Suppressor macrophage treated with lipopolysaccharide for 4 hours (primary cell): Measurements from ENCODE around the gene FLRT2.

ENCODE experiments used
- DNase-seq: peaks from one replicate; pipeline ENCODE4 v3.0.0-alpha.2; 2020

The FLRT2 gene

DNA sequence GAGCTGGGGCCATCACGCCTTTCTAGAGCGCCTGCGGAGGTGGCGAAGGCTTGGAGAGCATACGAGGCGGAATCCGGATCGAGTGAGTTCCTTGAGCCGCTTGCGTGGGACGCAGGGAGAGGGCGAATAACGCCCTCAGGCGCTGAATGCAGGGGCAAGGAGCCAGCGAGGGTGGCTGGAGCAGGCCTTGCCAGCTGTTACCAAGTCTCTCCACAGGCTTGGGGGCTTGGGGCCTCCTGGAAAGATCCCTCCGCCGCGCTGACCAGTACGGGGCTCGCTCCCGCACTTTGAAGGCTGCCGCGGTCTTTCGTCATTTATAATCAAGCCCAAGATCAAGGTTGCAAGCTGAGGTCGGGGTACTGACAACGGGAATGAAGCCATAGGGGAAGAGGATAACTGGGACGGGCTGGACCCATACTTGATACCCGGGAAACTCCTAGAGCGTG is 1.2 kb downstream of the FLRT2 start:
- DNase-seq: peak; percentile 19

DNA sequence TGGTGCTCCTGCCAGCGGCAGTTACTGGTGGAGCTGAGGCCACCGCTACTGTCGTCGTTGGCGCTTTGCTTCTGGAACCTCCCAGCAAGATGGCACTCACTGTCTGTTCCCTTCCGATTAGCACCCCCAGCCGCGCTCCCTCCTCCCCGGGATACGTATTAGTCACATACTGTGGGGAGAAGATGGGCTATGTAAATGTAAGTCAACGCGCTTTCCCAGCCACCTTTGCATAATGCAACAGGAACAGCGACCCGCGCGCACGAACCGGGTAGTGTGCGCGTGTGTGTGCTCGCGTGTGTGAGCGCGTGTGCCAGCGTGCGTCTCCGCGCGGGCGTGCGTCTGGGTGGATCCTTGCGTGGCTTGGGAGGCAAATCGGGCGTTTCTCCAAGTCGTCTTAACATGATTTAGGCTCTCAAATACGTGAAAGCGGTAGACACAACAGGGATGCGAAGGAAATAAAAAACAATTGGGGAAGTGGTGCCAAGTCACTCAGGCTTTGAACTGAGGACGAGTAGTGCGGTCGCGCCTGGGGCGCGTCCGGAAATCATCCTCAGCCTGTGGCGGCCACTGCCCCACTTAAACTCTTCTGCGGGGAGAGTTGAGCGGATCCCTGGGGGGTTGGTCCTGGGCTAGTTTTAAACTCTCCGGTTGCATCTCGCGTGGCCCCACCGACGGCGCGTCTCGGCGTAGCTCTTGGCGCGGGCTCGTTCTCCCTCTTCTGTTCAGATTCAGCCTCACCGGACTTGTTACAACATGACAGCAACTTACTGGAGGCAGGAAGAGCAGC is 1.8 kb downstream of the FLRT2 start:
- DNase-seq: peak; percentile 59

DNA sequence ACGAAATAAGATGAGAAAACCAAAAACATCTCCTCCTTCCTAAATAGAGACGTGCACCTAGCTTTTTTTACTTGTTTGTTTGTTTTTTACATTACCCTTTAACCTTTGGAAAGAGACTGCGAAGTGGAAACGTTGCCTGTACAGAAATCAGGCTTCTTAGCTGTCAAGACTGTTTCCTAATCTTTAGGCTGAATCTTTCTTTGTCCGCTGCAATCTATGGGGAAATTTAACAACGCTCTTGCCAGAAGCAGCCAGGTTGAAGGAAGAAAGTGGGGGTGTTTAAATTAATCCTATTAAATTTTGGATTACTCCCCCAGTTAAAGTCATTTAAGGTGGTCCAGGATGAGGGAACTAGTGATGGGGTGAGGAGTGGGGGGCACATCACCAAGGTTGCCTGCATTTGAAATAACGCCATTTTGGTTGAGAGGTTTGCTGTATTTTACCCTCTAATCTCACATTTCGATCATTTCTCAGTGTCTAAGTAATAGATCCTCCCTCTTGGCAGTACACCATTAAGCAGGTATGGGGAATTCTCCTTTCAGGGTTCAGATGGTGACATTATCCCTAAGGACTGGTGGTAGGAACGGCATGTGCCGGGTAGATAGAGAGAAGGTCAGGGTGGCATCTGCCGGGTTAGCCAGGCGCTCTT is 2.6 kb downstream of the FLRT2 start:
- no peak for DNase-seq

DNA sequence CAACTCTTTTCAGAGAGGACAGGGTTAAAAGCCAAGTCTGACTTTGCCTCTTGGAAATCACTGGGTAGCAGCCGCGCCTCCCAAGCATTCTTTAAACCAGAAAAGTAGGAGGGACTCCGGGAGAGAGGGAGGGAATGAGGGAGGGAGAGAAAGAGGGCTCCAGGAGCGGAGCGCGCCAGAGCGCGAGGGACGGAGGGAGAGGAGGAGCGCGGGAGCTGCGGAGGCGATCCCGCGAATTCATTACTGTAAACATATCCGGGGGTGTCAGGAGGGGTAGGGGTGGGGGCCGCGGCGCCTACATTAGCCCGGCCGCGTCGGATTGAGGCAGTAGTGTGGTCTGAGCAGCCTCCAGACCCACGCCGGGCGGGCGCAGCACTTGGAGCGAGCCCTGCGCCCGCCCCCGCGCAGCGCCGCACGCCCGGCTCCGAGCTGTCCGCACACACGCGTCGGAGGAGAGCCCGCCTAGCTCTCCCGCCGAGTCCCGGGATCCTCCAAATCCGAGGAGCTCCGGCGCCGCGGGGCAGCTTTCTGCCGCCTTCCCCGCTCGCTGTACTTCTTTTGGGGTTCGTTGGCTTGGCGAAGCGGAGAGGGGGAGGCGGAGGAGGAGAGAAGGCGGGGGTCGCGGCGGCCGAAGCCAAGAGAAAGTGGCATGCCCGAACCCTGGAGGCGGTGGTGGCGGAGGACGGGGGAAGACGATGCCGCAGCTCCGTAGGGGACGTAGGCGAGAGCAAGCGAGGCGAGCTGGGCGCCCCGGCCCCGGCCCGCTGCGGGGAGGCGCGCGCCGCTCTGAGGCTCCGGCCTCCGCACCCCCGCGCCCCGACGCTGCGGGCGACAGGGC is 3.3 kb downstream of the FLRT2 start:
- DNase-seq: peak; percentile 50

DNA sequence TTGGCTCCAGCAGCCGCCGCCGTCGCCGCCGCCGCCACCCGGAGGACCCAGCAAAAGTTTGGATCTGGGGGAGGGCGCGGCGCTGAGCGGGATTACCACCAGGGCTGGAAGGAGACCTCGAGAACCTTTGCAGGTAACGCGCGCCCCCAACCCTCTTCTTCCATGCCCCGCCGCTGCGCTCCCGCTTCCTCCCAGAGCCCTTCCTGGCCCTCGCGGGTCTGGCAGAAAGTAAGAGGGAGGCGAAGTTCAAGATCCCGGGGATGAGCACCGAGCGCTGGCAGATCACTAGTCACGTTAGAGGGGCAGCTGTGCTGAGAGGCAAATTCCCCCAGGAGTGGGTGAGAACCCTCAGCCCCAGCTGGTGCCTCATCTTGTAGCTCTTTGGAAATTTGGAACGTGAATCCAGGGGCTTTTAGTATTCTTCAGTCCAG is 3.9 kb downstream of the FLRT2 start:
- peak; percentile 9 for DNase-seq

DNA sequence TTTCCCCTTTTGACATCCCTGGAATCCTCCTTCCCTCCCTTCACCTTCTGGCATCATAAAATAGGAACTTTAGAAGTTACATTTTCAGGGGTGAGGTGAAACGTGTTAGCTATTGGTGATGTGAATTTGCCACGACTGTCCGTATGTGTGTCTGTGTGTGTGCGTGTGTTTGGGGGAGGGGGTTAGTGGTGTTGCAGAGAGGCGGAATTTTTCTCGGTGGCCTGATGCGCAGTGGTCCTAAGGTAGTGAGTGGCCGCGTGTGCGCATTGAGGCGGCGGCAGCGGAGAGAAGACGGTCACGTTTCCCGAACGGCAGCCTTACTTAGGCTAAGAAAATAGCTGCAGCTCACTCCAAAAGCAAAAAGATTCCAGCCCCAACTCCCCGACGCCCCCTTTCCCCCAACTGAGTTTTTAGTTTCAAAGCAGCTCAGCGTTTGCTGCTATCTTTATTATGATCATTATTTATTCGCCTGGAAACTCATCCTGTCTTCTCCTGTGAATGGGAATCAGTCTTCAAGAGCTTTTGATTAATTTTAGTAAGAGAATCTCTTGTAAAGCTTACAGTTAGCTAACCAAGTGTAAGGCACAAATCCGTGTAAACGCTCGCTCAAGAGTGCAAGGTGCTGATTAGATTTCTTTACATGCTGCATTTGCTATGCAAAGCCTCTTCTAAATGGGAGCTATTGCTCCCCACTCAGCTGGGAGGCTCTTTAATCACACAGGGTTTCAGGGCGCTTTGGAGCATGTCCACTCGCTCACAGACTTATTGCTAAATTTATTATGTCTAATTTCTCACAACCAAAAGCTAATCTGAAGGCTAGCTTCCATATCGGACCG is 4.7 kb downstream of the FLRT2 start:
- peak; percentile 6 for DNase-seq

DNA sequence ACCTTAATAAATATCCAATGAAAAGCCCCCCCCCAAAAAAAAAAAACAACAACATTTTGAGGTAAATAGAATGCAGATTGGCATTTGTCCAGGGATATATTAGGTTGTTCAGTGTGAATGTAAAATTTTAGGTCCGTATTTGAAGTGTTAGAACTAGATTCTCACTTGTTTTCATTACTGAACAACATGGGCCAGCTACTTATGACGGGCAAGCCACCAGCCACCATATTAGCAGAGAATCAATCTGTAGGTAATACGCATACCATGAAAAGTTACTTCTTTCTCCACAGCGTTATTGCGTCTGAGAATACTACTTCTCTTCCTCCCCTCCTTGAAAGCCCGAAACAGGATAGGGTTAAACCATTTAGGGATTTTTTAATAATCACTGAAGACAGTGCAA is 5.4 kb downstream of the FLRT2 start:
- no peak for DNase-seq

DNA sequence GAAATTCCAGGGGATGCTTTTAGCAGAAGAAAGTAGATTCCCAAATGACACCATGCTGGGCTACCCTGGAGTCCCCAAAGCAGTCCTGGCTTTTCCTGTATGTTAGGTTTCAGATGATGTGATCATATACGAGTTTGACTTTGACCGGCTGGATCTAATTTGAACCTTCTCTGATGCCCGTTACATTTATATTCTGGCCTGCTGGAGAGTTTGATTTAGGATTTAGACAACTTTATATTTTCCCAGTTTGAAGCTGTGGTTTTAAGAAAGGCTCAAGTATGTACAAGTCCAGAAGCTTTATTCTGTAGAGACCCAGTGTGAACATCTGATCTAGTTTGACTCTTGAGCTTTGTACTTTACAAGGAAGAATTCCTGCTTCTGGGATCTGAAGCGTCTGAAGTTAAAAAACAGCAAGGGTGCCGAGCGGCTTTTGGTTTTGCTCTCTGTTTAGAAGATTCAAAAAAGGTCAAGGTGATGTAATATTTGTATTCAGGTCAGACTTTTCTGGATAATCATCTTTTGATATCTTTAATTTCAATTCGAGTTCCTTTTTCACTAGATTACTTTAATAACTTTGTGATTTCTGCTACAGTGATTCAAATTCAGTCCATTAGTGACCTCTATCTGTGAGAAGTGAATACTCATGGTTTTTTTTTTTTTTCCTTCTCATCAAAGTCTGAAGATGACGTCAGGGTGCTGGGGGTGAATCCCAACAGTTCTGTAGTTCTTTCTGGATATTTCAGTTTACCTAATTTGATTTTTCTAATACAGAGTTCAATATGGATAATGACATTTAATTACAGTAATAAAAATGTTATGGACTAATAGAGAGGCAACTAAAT is 6.3 kb downstream of the FLRT2 start:
- peak; percentile 64 for DNase-seq

DNA sequence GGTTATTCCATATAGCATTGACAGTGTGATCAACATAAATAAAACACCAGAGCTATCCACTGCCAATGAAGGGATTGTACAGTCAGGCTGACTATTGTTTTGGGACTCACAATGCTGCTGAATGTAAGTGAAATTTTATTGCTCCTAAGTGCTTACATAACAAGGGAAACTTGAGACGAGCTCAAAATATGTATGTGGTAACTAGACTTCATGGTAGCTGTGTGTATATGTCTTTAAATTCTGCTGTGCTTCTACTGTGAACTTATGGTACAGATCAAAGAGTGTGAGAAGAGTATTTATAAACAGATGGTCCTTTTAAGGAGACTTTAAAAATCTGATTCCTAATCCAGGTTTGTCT is 6.9 kb downstream of the FLRT2 start:
- DNase-seq: peak; percentile 16

DNA sequence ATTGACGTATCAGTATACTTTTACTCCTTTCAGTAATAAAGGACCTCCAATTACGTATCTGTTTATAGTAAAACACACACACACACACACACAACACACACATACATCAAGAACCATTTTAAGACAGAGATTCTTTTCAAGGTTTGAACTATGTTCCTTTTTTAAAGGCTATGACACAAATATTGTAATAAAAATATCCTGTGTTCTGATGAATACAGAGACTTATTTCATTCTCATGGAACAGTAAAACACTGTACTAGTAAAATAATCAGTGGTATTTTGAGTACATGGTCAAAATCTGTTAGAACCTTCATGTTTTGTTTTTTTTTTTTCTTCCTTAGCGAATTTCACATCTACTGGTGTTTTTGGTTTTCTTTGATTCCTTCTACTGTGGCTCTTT is 7.6 kb downstream of the FLRT2 start:
- no peak for DNase-seq

DNA sequence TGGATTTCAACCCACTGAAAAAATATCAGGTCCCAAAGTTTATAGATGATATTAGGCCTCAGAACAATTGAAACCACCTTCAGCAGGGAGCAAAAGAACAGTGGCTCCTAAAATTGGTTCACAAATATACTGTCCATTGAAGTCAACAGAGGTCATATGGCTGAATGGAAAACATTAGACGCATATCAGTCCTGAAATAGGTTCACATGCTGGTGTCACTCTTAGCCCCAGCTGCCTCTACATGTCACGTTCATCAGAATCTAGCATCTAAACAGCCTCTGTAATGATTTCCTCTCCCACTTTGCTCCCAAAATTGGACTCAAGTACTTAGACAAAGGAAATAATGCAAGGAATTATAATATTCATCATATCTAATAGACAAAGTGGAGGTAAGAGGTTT is 8.7 kb downstream of the FLRT2 start:
- no peak for DNase-seq

DNA sequence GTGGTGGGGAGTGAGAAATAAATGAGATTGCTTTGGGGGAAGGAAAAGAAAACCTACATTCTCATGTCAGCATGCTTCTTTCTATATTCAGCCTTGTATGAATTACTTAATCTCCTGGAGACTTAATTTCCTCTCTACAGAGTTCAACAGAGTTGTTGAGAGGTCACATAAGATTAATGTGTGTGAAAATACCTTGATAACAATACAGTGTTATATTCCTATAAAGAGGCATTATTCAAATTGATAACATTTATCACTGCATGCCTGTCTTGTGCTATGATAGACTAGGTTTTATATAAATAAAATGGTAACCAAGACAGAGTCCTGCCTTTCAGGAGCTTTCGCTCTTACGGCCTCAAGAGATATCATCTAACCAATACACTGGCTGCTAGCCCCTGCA is 9.6 kb downstream of the FLRT2 start:
- no peak for DNase-seq

DNA sequence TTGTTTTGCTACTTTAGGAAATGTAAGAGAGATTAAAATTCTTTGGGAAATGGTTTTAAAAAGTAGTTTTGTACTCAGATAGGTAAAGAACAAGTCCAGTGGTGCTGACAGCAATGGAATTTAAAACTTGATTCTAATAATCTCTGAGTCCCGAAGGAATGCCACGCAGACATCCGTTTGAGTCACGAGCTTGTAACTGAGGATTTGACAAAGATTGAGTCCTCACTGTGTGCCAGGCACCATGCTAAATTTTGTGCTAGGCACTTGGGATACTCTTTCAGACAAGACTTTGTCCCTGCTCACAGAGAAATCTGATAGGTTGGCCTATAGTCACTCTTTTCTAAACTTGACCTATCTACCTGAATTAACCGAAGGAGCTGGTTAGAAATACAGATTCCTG is 12.7 kb downstream of the FLRT2 start:
- DNase-seq: no peak

DNA sequence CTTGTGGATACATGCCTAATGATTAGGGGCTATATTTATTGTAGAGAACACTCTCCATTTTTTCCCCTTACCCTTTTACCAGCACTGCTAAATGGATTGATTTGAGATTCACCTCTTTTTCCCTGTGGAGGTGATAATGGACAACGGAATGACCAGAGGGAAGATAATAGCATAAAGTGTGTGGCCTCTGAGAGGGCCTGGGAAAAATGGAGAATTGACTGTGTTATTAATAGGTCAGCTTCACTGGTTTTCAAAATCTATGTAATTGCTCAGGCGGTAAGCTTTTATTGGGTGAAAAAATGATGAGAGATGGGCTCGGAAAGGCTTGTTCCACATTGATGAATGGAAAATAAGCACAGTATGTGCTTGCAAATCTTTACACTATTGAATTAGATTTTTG is 15.8 kb downstream of the FLRT2 start:
- no peak for DNase-seq

DNA sequence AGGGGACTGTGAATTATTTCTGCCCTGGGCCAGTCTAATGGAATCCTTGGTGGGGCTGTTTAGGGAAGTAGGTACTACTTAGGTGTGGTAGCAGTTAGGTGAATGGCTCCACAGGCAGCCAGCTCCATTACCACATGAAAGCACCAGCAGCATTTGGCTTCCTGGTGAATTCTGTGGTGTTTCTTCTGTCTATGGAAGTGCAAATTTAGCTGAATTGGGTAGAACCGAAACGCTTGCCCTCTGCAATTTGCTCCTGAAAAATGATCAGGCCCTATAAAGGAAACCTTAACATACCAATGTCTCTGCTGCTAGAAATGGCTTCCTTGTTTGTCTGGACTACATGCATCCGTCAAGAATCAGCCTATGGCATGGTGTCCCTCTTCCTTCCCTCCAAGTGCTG is 16.4 kb downstream of the FLRT2 start:
- DNase-seq: no peak

DNA sequence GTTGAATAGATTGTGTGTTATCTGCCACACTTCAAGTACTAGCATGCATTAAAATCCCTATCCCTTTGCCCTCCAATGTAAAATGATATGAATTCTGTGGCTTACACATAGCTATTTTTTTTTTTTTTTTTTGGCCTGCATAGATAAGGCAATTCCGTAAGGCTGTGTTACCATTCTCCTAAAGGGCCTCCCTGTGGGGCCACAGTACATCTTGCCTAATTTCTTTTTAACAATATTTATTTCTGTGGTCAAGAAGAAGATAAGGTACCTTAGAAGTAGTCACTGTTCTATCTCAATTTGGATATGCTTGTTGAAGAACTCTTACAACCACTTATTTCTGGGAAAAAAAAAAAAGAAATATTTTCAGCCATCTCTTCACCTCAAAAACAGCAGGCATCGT is 19.8 kb downstream of the FLRT2 start:
- no peak for DNase-seq

DNA sequence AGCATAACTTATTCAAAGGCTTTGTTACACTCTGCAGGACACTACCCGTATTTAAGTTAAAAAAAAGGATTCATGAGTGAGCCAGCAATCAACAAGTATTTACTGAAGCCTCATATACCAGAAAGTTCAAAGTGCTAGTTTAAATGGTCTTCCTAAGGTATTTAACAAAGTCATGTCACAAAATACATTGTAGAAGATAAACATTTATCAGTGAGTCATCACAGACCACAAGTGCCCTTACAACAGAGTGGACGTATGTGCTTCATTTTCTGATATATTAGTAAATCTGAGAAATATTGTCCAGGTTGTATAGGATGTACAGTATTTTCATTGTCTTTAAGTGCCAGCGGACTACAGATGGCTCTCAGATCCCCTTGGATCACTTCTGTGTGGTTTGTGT is 24.2 kb downstream of the FLRT2 start:
- DNase-seq: no peak

DNA sequence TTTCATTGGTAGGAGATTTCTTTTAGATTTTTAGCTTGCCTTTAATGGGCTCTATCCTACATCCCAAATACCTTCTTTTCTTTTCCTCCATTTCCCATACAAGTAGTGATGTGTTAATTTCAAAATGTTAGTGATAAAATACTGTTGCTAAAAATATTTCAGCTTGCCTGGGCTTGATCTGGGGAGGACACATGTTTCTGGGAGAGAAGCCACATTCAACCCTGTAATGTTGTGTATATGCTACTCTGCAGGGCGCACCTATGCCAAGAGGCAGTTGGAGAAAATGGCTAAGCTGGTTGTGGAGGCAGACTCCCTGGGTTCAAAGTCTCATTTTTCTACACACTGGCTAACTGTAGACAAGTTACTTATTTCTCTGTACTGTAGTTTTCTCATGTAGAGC is 26.3 kb downstream of the FLRT2 start:
- no peak for DNase-seq

DNA sequence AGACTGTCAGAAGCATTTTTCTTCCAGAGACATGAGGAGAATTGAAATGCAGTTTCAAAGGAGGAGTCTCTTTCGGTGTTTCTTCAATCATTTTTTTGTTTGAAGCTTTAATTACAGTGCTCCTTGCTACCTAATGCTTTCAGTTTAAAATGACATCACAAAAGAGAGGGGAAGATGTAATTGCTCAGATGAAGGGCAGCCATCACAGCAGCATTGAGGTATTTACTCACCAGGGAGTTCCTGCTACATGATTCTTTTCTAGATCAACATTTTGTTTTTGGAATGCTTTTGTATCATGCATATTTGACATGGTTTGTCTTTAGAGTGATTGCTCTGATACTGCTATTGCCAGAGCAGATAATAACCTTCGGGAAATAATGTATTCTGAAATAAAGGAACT is 28.6 kb downstream of the FLRT2 start:
- no peak for DNase-seq

DNA sequence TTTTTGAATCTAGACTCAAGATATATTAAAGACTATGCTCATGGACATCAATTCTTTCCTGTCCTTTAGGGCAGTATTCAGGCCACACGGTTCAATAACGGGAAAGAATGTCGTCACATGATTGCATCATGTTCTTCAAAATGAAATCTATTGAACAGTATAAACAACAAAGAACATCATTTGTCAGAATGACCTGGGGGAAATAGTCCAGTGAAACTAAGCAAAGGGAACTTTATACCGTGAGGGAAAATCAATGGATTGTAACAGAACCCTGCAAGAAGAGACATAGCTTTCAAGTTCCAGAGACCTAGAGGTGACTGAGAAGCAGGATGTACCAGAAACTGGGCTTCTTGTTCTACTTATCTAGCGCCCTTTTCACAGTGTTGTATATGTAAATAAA is 32.7 kb downstream of the FLRT2 start:
- DNase-seq: no peak

DNA sequence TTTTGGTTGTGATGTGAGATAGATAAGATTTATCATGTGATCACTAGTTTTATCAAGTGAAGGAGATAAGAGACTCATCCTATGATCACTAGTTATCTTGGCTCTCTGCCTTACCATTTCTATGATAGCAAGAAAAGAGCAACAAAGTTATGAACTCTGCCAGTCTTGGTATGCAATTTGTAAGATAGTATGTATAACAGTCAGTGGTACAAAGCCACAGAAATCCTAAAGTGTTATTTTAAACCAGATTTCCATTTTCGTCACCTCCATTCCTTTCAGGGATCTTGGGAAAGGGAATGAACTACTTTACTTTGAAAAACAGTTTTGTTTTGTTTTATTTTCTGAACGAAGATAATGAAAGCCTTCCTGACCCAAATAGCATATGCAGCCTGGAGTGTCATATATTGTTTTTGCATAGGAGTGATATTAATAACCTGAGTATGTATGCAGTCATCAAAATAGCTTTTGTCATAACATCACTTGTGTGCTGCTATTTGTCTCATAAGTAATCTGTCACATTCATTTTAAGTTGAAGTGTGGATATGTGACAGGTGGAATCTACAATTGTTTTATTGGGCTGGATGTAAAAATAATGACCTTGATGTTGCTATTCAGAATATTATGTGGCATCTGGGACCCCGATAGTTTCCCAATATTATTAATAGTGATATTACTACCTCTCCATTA is 35.0 kb downstream of the FLRT2 start:
- DNase-seq: no peak
